ENCODE measurements around the gene SLC11A2. TPM values are rescaled to one million over a fixed set of nuclear protein-coding genes. Genes with fewer than 3 reads are reported as not detected.

Gene SLC11A2
- total and polyA plus RNA-seq, 2 of the 8 experiments (the other 6 are each of a cell fraction or from before 2014, with no cell fraction given) = 55.0 to 61.5 TPM

DNA sequence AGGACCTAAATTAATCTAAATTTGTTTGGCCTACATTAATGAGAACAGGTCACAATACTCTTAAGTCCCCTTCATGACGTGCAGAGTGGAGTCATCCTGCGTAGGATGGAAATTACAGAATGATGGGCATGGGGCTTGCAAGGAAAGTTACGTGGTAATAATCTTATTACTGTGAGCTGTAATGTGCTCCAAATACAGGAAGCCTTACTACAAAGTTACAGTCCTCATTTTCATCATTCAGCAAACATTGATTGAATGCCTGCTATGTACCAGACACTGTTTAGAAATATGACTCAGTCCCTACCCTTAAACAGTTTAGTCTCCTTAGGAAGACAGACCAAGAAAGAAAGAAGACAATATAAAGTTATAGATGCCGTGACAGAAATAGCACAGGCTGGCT is 64.5 kb downstream of the SLC11A2 start (continued):
- TF ChIP-seq HDAC6 (IDR thresholded peaks at IDR 0.05; ENCODE audit: low read depth, low read length) (no peak), BCL11A (IDR thresholded peaks at IDR 0.05; ENCODE audit: low read depth in 2 of 2, low read length in 2 of 2) (no peak), CBX5 (IDR thresholded peaks at IDR 0.05; ENCODE audit: low read depth, low read length) (no peak)

Measured in H1 (cell line).